ENCODE measurements around the gene L3HYPDH.

The L3HYPDH gene

GRCh38 chr14:59429790-59430189 lies 54.4 kb downstream of the L3HYPDH start:
- no peak overlapping the region for H3K4me3 ChIP-seq (ENCODE audit: low read length)
- TF ChIP-seq CTCF (conservative IDR thresholded peaks at IDR 0.05; ENCODE audit: low read length), result no peak
- DNase-seq (ENCODE audit: low read depth), result no peak

DNA sequence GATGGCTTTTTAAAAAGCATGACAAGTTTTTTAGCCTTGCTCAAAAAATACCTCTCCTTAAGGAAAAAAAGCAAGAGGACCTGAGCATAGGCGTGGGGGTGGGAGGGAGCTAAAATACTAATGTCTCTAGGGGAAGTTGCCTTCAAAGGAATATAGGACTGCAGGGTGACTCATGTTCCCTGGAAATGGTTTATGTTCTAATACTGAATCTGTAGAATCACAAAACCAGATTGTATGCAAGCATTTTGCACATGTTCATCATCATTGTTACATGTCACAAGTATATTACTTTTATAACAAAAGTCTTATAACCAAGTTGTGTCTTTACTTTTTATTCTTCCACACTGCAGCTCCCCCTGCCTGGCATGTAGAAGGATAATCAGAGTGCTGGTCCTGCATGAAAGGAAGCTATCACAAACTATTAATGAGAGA lies 55.6 kb downstream of the L3HYPDH start:
- peak; percentile 55 for DNase-seq (ENCODE audit: low read depth)
- peak; percentile 50 for TF ChIP-seq CTCF (conservative IDR thresholded peaks at IDR 0.05; ENCODE audit: low read length)
- no peak overlapping the region for H3K4me3 ChIP-seq (ENCODE audit: low read length)

GRCh38 chr14:59427653-59428580 lies 56.3 kb downstream of the L3HYPDH start:
- H3K4me3 ChIP-seq (ENCODE audit: low read length), result no peak overlapping the region
- TF ChIP-seq CTCF (conservative IDR thresholded peaks at IDR 0.05; ENCODE audit: low read length), result no peak
- DNase-seq (ENCODE audit: low read depth), result peak; percentile 25

DNA sequence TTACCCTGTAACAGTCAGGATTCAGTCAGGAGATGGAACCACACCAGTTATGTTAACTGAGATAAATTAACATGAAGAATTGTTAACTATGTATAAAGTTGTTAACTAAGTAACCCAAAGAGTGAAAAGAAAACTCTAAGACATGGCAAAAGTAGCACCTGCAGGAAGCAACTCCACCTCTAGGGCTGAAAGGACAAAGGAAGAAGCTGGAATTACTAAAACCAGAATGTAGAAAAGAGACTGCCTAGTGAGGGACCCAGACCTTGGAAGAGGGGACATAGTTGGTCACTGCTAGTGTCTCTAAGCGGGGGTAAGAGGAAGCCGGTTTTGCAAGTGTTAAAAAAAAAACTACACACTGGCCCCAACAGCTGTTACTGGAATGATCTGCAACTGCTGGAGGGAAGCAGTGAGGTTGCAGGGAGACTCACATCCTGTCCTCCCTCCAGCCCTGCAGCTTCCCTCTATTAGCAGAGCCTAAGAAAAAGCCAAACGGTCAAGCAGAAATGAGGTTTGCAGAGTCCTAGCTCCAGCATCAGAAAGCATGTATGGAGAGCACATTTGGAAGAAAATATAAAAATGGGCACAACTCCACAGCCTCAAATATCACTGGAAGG lies 58.8 kb downstream of the L3HYPDH start:
- TF ChIP-seq CTCF (conservative IDR thresholded peaks at IDR 0.05; ENCODE audit: low read length), result peak; percentile 22
- H3K4me3 ChIP-seq (ENCODE audit: low read length), result no peak overlapping the region

DNA sequence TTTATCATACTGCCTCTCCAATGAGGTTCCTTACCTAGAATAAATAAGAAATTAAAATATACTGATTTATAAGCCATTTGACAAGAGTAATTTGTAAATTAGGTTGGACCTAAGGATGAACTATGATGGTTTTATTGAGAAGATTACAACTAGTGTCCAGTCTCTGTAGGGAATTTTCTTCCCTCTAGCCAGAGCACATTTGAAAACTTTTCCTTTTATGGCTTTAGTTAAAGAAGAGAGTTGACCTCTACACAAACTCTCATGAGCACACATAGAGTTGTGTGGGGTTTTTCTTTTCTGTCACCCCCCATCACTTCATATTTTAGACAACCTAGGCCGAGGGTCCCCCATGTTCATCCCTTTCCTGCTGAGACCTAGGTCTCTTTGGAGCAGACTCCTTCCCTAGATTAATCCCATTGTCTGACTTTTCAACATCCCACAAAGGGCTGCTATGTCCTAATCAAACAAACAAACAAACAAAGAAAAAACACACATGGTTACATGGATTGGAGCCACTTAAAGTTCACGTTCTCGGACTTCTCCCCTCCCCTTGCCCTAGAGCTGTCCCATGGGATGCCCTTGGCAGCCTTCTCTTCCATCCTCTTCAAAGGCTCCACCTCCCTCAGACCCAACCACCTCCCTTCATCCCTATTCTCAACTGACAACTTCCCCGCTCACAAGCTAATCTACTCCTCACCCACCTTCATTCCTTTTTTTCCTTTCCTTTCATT lies 59.7 kb downstream of the L3HYPDH start:
- DNase-seq (ENCODE audit: low read depth), result peak; percentile 4
- TF ChIP-seq CTCF (conservative IDR thresholded peaks at IDR 0.05; ENCODE audit: low read length), result no peak
- H3K4me3 ChIP-seq (ENCODE audit: low read length), result no peak overlapping the region

More for the DNA sequence above, 58.8 kb downstream of the L3HYPDH start:
- DNase-seq (ENCODE audit: low read depth), result peak; percentile 65

All from AG10803 (cell line).